ENCODE results near the gene PSMA7.

PSMA7 gene

DNA sequence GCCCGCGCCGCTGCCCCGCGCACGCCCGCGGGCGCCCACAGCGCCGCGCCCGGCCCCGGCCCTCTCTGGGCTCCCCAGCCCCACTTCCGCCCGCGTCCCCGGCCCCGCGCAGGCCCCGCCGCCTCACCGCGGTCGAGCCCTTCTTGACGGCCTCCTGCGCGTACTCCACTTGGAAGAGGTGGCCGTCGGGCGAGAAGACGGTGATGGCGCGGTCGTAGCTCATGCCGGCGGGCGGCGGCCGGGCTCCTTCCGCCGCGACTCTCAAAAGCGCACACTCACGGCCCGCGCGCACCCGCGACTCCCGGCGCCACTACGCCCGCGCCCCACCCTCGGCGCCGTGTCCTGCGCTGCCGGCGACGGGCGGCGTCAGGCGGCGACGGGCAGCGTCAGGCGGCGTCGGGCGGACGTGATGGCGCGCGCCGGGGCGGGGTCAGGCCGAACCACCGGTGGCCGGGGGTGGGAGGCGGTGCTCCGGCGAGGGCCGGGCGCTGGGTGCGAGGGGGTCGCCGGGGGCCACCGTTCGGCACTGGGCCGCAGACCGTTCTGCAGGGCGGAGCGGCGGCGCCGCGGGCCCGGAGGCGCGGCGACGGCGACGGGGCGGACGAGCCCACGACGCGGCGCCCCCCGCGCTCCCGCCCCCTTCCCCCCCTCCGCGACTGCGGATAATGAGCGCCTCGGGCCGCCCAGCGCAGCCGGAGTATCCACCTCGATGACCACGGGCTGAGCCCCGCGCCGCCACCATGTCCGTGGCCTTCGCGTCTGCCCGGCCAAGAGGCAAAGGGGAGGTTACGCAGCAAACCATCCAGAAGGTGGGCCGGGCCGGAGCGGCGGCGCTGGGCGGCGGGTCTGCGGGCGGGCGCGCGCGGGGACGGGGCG, at the start of gene PSMA7, which contains the start of gene SS18L1:
PSMA7 (minus strand) TSS at position 314 of the 876 bp plus-strand sequence; CDS start at position 223, 91 bp downstream.
SS18L1 (plus strand) TSS at position 689 of the 876 bp plus-strand sequence; CDS start at position 741, 52 bp downstream.
- H3K27ac ChIP-seq: peak within 1 kb of the TSS; percentile 97
- TF ChIP-seq, protein P1, sequence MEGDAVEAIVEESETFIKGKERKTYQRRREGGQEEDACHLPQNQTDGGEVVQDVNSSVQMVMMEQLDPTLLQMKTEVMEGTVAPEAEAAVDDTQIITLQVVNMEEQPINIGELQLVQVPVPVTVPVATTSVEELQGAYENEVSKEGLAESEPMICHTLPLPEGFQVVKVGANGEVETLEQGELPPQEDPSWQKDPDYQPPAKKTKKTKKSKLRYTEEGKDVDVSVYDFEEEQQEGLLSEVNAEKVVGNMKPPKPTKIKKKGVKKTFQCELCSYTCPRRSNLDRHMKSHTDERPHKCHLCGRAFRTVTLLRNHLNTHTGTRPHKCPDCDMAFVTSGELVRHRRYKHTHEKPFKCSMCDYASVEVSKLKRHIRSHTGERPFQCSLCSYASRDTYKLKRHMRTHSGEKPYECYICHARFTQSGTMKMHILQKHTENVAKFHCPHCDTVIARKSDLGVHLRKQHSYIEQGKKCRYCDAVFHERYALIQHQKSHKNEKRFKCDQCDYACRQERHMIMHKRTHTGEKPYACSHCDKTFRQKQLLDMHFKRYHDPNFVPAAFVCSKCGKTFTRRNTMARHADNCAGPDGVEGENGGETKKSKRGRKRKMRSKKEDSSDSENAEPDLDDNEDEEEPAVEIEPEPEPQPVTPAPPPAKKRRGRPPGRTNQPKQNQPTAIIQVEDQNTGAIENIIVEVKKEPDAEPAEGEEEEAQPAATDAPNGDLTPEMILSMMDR (conservative IDR thresholded peaks at IDR 0.05): no peak
- peak; percentile 91 for TF ChIP-seq ZFX (IDR thresholded peaks at IDR 0.05)

DNA sequence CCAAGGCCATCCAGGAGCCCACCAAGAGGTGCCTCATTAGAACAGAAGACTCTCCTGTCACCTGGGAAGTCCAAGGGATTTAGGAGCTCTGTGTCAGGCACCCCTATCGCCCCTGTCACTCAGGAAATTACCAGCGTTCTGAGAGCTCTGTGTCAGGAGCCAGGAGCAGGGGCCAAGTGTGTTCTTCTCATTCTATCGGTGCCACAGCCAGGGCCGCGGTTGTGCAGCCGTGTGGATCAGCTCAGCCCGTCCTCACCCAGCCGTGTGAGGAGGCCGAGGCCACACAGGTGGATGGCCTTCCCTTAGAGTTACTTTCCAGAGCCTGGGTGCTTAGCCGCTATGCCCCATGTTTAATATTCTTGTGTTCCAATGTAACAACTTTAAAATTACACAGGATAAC, 49.4 kb upstream of the PSMA7 start:
- TF ChIP-seq, protein P1 (conservative IDR thresholded peaks at IDR 0.05): no peak
- TF ChIP-seq ZFX (IDR thresholded peaks at IDR 0.05): no peak
- H3K27ac ChIP-seq: no peak overlapping the region

DNA sequence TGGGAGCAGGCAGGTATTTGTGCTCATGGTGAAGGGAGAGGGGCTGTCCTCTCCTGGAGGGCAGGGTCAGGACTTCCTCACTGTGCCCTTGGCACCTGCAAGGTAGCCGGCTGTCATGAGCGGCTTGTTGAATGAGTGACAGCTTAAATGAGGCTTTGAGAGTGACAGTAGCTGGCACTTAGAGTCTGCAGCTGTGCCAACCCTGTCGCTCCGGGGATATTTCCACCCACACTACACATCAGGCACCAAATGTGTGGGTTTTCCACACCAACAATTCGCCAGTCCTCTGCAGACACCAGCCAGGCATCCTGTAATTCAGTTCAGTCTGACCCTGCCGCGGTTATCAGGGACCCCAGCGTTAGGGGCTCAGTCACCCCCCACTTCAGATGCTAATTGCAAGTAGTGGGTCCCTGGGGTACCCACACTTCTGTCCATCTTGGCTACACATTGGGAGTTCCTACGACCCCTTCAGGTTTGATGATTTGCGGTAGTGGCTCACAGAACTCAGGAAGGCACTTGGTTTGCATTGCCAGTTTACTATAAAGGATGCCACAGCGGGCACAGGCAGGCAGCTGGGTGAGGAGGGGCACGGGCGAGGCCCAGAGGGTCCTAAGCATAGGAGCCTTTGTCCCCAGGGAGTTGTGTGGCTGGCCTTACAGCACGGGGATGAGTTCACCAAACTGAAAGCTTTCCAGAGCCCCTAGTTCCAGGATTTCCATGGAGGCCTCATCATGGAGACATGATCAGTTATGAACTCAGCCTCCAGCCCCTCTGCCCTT, 48.8 kb upstream of the PSMA7 start:
- H3K27ac ChIP-seq: no peak overlapping the region
- no peak for TF ChIP-seq ZFX (IDR thresholded peaks at IDR 0.05)
- TF ChIP-seq, protein P1 (conservative IDR thresholded peaks at IDR 0.05): no peak

DNA sequence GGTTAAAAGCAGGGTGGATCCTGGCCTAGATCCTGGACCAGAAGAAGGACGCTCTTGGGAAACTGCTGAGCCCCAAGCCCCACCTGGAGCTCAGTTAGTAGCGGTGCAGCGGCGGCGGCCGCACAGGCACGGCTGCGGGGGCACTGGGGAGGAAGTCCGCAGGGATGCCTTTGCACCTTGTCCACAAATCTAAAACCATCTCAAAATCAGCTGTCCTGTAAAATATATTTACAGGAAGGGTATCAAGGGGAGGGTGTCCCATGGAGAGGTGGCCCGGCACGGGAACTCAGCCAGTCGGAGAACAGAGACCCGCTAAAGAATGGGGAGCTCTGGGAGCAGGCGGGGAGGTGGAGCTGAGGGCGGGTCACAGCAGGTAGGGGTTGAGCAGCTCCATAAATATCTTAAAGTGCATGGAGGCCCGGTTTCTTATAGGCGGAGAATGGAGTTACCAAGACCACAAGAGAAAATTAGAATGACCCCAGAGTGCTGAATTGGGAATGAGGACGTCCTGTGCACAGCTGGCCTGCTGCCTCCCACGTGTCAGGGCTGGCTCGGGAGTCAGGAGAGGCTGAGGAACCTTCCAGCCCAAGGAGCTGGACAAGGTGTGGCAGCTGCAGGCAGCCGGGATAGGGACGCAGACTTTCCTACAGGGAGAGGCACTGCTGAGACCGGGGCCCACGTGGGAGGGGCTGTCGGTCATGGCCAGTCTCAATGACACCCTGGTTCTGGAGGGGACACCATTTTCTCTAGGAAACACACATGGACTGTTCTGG, 47.6 kb upstream of the PSMA7 start:
- H3K27ac ChIP-seq: no peak overlapping the region
- no peak for TF ChIP-seq ZFX (IDR thresholded peaks at IDR 0.05)
- TF ChIP-seq, protein P1 (conservative IDR thresholded peaks at IDR 0.05): no peak

DNA sequence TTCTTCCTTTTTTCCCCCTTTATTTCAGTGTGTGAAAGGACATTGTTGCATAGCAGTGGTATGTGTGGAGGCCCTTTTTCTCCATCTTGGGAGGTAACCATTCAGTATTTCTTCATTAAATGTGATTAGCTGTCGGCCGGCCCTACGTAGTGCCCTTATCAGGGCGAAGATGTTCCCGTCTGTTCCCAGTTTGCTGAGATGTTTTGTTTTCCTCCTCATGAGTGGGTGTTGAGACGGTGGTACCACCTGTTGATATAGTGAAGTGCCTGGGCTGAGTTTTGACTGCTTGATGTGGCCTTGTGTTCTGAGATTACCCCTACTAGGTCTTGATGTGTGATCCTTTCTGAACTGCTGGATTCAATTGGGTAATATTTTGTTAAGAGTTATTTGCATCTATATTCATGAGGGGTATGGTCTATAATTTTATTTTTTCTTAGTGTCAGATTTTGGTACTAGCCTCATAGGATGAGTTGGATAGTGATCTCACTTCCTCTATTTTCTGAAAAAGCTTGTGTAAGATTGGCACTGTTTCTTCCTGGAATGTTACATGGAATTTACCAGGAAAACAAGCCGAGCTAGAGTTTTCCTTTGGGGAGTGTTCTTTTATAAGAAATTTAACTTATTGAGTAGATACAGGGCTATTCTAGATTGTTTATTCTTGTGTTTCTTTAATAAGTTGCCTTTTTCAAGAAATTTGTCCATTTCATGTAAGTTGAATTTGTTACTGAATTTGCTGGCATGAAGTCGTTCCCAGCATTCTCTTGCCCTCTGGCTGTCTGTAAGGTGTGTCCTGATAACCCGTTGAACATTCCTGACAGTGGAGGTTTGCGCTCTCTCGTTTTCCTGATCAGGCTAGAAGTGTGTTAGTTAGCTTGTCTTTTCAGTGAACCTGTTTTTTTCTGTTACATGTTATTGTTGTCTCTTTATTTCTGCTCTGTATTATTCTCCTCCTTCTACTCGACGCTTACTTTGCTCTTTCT, 44.0 kb upstream of the PSMA7 start:
- H3K27ac ChIP-seq: no peak overlapping the region
- TF ChIP-seq ZFX (IDR thresholded peaks at IDR 0.05): no peak
- TF ChIP-seq, protein P1 (conservative IDR thresholded peaks at IDR 0.05): no peak

DNA sequence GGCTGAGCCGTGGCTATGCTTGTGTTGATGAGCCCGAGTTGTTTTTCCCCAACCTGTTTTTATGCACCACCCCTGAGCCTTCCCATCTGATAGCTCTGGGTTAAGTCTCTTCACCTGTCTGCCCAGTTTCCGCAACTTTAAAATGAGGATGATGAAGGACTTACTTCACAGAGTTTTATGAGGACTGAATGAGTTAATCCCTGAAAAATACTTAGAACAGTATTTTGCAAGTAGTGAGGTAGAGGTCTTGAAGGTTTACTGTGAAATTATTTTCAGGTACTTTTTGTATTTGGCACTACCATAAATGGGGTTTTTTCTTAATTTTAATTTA, 42.9 kb upstream of the PSMA7 start:
- H3K27ac ChIP-seq: no peak overlapping the region

More for the DNA sequence above, 42.9 kb upstream of the PSMA7 start:
- TF ChIP-seq, protein P1 (conservative IDR thresholded peaks at IDR 0.05): no peak
- TF ChIP-seq ZFX (IDR thresholded peaks at IDR 0.05): no peak
